ENCODE data around the gene PID1. TPM values are rescaled to one million over a fixed set of nuclear protein-coding genes. Genes with fewer than 3 reads are reported as not detected.

Gene PID1
- total RNA-seq, 4 donors from 2014 or later: 15.0 to 64.4 (median 32.5) TPM

- H3K27ac ChIP-seq: no peak overlapping the region
- no peaks in the 10 kb centered on the region for H3K27me3 ChIP-seq
- no peak overlapping the region for H3K4me3 ChIP-seq
- H3K9me3 ChIP-seq: no peaks in the 10 kb centered on the region
- peaks cover 0 to 7% (median 0%) of the 10 kb centered on the region in 3 donors for H3K36me3 ChIP-seq
- no peak for TF ChIP-seq CTCF (IDR thresholded peaks at IDR 0.05)
- TF ChIP-seq POLR2A (IDR thresholded peaks at IDR 0.05): no peak
- no peaks in the 10 kb centered on the region for H3K4me1 ChIP-seq
- no peak for DNase-seq
Measured at GRCh38 chr2:229022652-229023051, 248.4 kb downstream of the PID1 start.

- TF ChIP-seq POLR2A (IDR thresholded peaks at IDR 0.05): no peak
- TF ChIP-seq CTCF (IDR thresholded peaks at IDR 0.05): no peak
- no peaks in the 10 kb centered on the region for H3K9me3 ChIP-seq
- H3K27me3 ChIP-seq: no peaks in the 10 kb centered on the region
- H3K4me3 ChIP-seq: no peak overlapping the region
- no peak overlapping the region for H3K27ac ChIP-seq
- H3K36me3 ChIP-seq: peaks cover 0 to 7% (median 0%) of the 10 kb centered on the region in 3 donors
- H3K4me1 ChIP-seq: no peaks in the 10 kb centered on the region
- no peak for DNase-seq
Measured at GRCh38 chr2:229022071-229022470, 249.0 kb downstream of the PID1 start.

GRCh38 chr2:229009816-229010215 is 261.3 kb downstream of the PID1 start:
- H3K36me3 ChIP-seq: no peaks in the 10 kb centered on the region

GRCh38 chr2:229003256-229003655 is 267.8 kb downstream of the PID1 start:
- Histone ChIP-seq H3K9me3 (peaks cover 0 to 5% (median 0%) of the 10 kb centered on the region in 4 donors), H3K27me3 (no peaks in the 10 kb centered on the region), H3K36me3 (no peaks in the 10 kb centered on the region), H3K27ac (no peak overlapping the region), H3K4me3 (no peak overlapping the region), H3K4me1 (no peaks in the 10 kb centered on the region)
- DNase-seq: no peak
- TF ChIP-seq POLR2A (IDR thresholded peaks at IDR 0.05) (no peak), CTCF (IDR thresholded peaks at IDR 0.05) (no peak)

More at GRCh38 chr2:229009816-229010215, 261.3 kb downstream of the PID1 start:
- Histone ChIP-seq H3K9me3 (no peaks in the 10 kb centered on the region), H3K4me3 (no peak overlapping the region), H3K27me3 (no peaks in the 10 kb centered on the region), H3K4me1 (no peaks in the 10 kb centered on the region), H3K27ac (no peak overlapping the region)
- TF ChIP-seq POLR2A (IDR thresholded peaks at IDR 0.05): no peak
- no peak for TF ChIP-seq CTCF (IDR thresholded peaks at IDR 0.05)
- no peak for DNase-seq

- TF ChIP-seq POLR2A (IDR thresholded peaks at IDR 0.05): no peak
- TF ChIP-seq CTCF (IDR thresholded peaks at IDR 0.05): no peak
- Histone ChIP-seq H3K36me3 (no peaks in the 10 kb centered on the region), H3K9me3 (peaks cover 0 to 5% (median 0%) of the 10 kb centered on the region in 4 donors), H3K27me3 (no peaks in the 10 kb centered on the region), H3K4me3 (no peak overlapping the region), H3K27ac (no peak overlapping the region), H3K4me1 (no peaks in the 10 kb centered on the region)
- DNase-seq: no peak
Measured at GRCh38 chr2:229001196-229001595, 269.9 kb downstream of the PID1 start.

GRCh38 chr2:228999326-228999725 is 271.8 kb downstream of the PID1 start:
- peaks cover 0 to 5% (median 0%) of the 10 kb centered on the region in 4 donors for H3K9me3 ChIP-seq
- no peaks in the 10 kb centered on the region for H3K4me1 ChIP-seq
- TF ChIP-seq POLR2A (IDR thresholded peaks at IDR 0.05) (no peak), CTCF (IDR thresholded peaks at IDR 0.05) (no peak)
- H3K4me3 ChIP-seq: no peak overlapping the region
- H3K27me3 ChIP-seq: no peaks in the 10 kb centered on the region
- DNase-seq: no peak
- H3K36me3 ChIP-seq: no peaks in the 10 kb centered on the region
- H3K27ac ChIP-seq: no peak overlapping the region
